ENCODE results near the gene ASB4.

The ASB4 gene

GRCh38 chr7:95556777-95557176, 71.0 kb downstream of the ASB4 start:
- no peak for DNase-seq

- no peak for DNase-seq
These were observed 73.1 kb downstream of the ASB4 start for GRCh38 chr7:95558864-95559263.

GRCh38 chr7:95560674-95561073, 74.9 kb downstream of the ASB4 start:
- no peak for DNase-seq

GRCh38 chr7:95569720-95570119, 84.0 kb downstream of the ASB4 start:
- DNase-seq: no peak

GRCh38 chr7:95577137-95577536, 91.4 kb downstream of the ASB4 start:
- DNase-seq: no peak

GRCh38 chr7:95578299-95578855, 92.6 kb downstream of the ASB4 start:
- no peak for DNase-seq

GRCh38 chr7:95579318-95579717, 93.6 kb downstream of the ASB4 start:
- DNase-seq: no peak

- DNase-seq: no peak
These were observed 95.7 kb downstream of the ASB4 start for GRCh38 chr7:95581467-95581866.

GRCh38 chr7:95582578-95583293, 97.0 kb downstream of the ASB4 start:
- DNase-seq: no peak

- no peak for DNase-seq
These were observed 98.3 kb downstream of the ASB4 start for GRCh38 chr7:95583834-95584621.

GRCh38 chr7:95584769-95585425, 99.2 kb downstream of the ASB4 start:
- DNase-seq: no peak

GRCh38 chr7:95585426-95585789, 99.7 kb downstream of the ASB4 start:
- DNase-seq: no peak

- no peak for DNase-seq
These were observed 101.2 kb downstream of the ASB4 start for GRCh38 chr7:95586951-95587301.

GRCh38 chr7:95589031-95589430, 103.3 kb downstream of the ASB4 start:
- no peak for DNase-seq

- DNase-seq: no peak
These were observed 104.0 kb downstream of the ASB4 start for GRCh38 chr7:95589766-95590165.
